HEK293T (cell line): ENCODE data around the gene RAB27B.

Experiments
- CTCF ChIA-PET: fragments of 350-600 bp; formaldehyde crosslinking; extraction: SDS; loops from one replicate; lab custom pipeline; 2021; ENCODE audit warnings: antibody characterized with exemption, inconsistent platforms; lab: Yijun Ruan, JAX
- POLR2A ChIA-PET: fragments of 350-600 bp; formaldehyde crosslinking; extraction: SDS; loops from one replicate; lab custom pipeline; 2020; ENCODE audit warnings: antibody characterized with exemption, inconsistent platforms; lab: Yijun Ruan, JAX
- DNase-seq: peaks from one replicate; pipeline ENCODE4 v3.0.0; 2012; ENCODE audit warnings: mixed read lengths; ENCODE audit errors: extremely low spot score
- ARNT ChIP-seq: fragments of 450-650 bp; IDR thresholded peaks from 2 replicates; pipeline ENCODE4 v1.6.1; 2017; ENCODE audit warnings: mild to moderate bottlenecking
- BHLHE40 ChIP-seq: fragments of 450-650 bp; IDR thresholded peaks from 2 replicates; pipeline ENCODE4 v1.6.1; 2016; ENCODE audit warnings: mild to moderate bottlenecking, moderate library complexity, borderline replicate concordance
- CTBP1 ChIP-seq: fragments of 450-650 bp; IDR thresholded peaks from 2 replicates; pipeline ENCODE4 v1.6.1; 2016; ENCODE audit warnings: borderline replicate concordance
- ELF4 ChIP-seq: fragments of 450-650 bp; IDR thresholded peaks from 2 replicates; pipeline ENCODE4 v1.6.1; 2017; ENCODE audit warnings: antibody characterized with exemption
- FOXA1 ChIP-seq: fragments of 450-650 bp; IDR thresholded peaks from 2 replicates; pipeline ENCODE4 v1.6.1; 2016; ENCODE audit warnings: mild to moderate bottlenecking
- FOXK2 ChIP-seq: fragments of 450-650 bp; IDR thresholded peaks from 2 replicates; pipeline ENCODE4 v1.6.1; 2016; ENCODE audit warnings: mild to moderate bottlenecking
- FOXM1 ChIP-seq: fragments of 450-650 bp; IDR thresholded peaks from 2 replicates; pipeline ENCODE4 v1.6.1; 2017; ENCODE audit warnings: mild to moderate bottlenecking, borderline replicate concordance
- HDGF ChIP-seq: fragments of 450-650 bp; IDR thresholded peaks from 2 replicates; pipeline ENCODE4 v1.6.1; 2017; ENCODE audit warnings: antibody characterized with exemption, borderline replicate concordance
- L3MBTL2 ChIP-seq: fragments of 450-650 bp; conservative IDR thresholded peaks from 2 replicates; pipeline ENCODE4 v1.6.1; 2016; ENCODE audit warnings: mild to moderate bottlenecking
- LEF1 ChIP-seq: fragments of 450-650 bp; IDR thresholded peaks from 2 replicates; pipeline ENCODE4 v1.6.1; 2017; ENCODE audit warnings: mild to moderate bottlenecking, borderline replicate concordance
- NFRKB ChIP-seq: fragments of 450-650 bp; IDR thresholded peaks from 2 replicates; pipeline ENCODE4 v1.6.1; 2016; ENCODE audit warnings: mild to moderate bottlenecking, moderate library complexity
- PKNOX1 ChIP-seq: fragments of 450-650 bp; IDR thresholded peaks from 2 replicates; pipeline ENCODE4 v1.6.1; 2016
- SP1 ChIP-seq: fragments of 450-650 bp; IDR thresholded peaks from 2 replicates; pipeline ENCODE4 v1.6.1; 2017
- SUZ12 ChIP-seq: fragments of 450-650 bp; IDR thresholded peaks from 2 replicates; pipeline ENCODE4 v1.6.1; 2016; ENCODE audit warnings: mild to moderate bottlenecking
- TARDBP ChIP-seq: fragments of 450-650 bp; IDR thresholded peaks from 2 replicates; pipeline ENCODE4 v1.6.1; 2016
- ZNF384 ChIP-seq: fragments of 450-650 bp; IDR thresholded peaks from 2 replicates; pipeline ENCODE4 v1.6.1; 2016

The RAB27B gene

GRCh38 chr18:54798186-54798585 is 30.1 kb upstream of the RAB27B start:
- no peak for TF ChIP-seq ZNF384
- no peak for TF ChIP-seq SP1
- no peak for TF ChIP-seq FOXK2
- TF ChIP-seq LEF1, result no peak
- no peak for TF ChIP-seq PKNOX1
- TF ChIP-seq ELF4, result no peak
- no peak for TF ChIP-seq FOXM1
- no peak for TF ChIP-seq TARDBP
- TF ChIP-seq CTBP1, result no peak
- no peak for TF ChIP-seq NFRKB
- TF ChIP-seq FOXA1, result no peak
- TF ChIP-seq BHLHE40, result no peak
- TF ChIP-seq ARNT, result no peak
- no peak for TF ChIP-seq L3MBTL2
- TF ChIP-seq HDGF, result no peak
- no peak for TF ChIP-seq SUZ12
- DNase-seq, result no peak
- POLR2A ChIA-PET, result no interaction called here
- CTCF ChIA-PET, result no interaction called here

GRCh38 chr18:54801374-54801773 is 26.9 kb upstream of the RAB27B start:
- ChIA-PET CTCF (no interaction called here), POLR2A (no interaction called here)
- TF ChIP-seq LEF1 (no peak), SUZ12 (no peak), FOXK2 (no peak), SP1 (no peak), NFRKB (no peak), ELF4 (no peak), PKNOX1 (no peak), ZNF384 (no peak), BHLHE40 (no peak), L3MBTL2 (no peak), FOXA1 (no peak), HDGF (no peak), FOXM1 (no peak), CTBP1 (no peak), ARNT (no peak), TARDBP (no peak)
- no peak for DNase-seq

DNA sequence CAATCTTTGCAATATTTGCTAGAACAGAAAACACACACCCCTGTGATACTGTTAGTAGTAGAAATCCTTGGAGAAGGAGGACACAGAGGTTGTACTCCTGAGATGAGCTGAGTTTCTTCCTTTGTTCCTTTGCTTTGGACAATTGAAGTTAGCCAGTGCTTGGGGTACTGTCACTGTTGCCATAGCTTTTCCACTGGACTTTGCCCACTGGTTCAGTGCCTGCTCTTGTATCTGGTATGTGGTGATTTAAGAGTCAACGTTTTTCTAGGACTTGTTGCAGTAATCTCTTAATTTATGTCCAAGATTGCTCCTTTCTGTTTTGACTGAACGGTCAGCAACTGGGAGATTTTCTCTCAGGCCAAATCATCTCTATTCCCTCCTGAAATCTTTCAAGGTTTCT is 26.1 kb upstream of the RAB27B start:
- no peak for DNase-seq
- POLR2A ChIA-PET, result no interaction called here
- CTCF ChIA-PET, result no interaction called here
- TF ChIP-seq NFRKB (no peak), BHLHE40 (no peak), ELF4 (no peak), ZNF384 (no peak)

DNA sequence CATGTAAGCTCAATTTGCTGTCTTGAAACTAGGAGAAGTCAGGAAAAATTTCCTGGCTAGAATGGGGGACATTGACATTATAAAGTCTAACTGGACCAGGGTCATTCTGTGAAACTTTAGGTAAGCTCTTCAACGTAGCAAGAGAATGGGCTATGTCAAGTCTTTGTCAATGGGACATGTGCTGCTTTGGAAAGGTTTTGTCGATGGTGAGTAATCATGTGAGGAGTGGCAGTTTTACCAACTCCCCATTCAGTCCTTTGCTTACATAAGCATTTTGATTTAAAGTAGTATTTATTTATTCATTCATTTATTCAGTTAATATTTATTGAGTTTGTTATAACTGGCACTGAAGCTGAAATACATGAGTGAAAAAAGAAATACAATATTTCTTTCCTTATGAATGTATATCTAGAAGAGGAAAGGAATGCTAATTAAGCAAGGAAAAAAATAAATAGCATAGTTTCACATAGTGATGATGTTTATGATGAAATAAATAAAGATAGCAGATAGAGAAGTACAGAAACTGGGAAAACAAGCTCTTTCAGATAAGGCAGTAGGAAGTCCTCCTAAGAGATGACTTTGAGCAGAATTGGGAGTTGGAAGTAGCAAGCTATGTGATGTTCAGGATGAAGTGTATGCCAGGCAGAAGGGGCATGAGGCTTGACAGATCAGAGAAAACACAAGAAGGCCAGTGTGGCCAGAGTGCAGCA is 25.4 kb upstream of the RAB27B start:
- ChIA-PET CTCF (no interaction called here), POLR2A (no interaction called here)
- DNase-seq, result no peak
- TF ChIP-seq PKNOX1, result no peak
- no peak for TF ChIP-seq BHLHE40

- POLR2A ChIA-PET, result no interaction called here
Observed at GRCh38 chr18:54805571-54806334, 22.5 kb upstream of the RAB27B start.

GRCh38 chr18:54806526-54806925 is 21.8 kb upstream of the RAB27B start:
- ChIA-PET POLR2A (no interaction called here), CTCF (no interaction called here)
- DNase-seq, result no peak
- TF ChIP-seq LEF1 (no peak), PKNOX1 (no peak), NFRKB (no peak), FOXA1 (no peak), ARNT (no peak), ZNF384 (no peak), FOXM1 (no peak), CTBP1 (no peak), BHLHE40 (no peak), HDGF (no peak), ELF4 (no peak), SUZ12 (no peak), L3MBTL2 (no peak), FOXK2 (no peak), TARDBP (no peak), SP1 (no peak)

More at GRCh38 chr18:54805571-54806334, 22.5 kb upstream of the RAB27B start:
- CTCF ChIA-PET, result no interaction called here
- TF ChIP-seq L3MBTL2, result no peak
- no peak for TF ChIP-seq HDGF
- TF ChIP-seq SP1, result no peak
- DNase-seq, result no peak
